ENCODE measurements around the gene PABPN1.

Gene PABPN1

GRCh38 chr14:23345987-23346692 is 24.9 kb downstream of the PABPN1 start:
- no peaks in the 10 kb centered on the region for H3K4me1 ChIP-seq
- H3K4me3 ChIP-seq (ENCODE audit: low read depth, low read length) = no peak overlapping the region
- H3K36me3 ChIP-seq = no peaks in the 10 kb centered on the region
- peak; percentile 10; the same call in 1 of the 2 replicates for TF ChIP-seq CTCF (IDR thresholded peaks at IDR 0.05; ENCODE audit: low read depth, low read length)
- no peaks in the 10 kb centered on the region for H3K9me3 ChIP-seq
- H3K27me3 ChIP-seq = no peaks in the 10 kb centered on the region; the same call in 1 of the 2 replicates
- DNase-seq = no peak

GRCh38 chr14:23346693-23347405 is 25.6 kb downstream of the PABPN1 start:
- no peak overlapping the region for H3K4me3 ChIP-seq (ENCODE audit: low read depth, low read length)
- no peaks in the 10 kb centered on the region for H3K9me3 ChIP-seq
- H3K4me1 ChIP-seq = peaks cover 3% of the 10 kb centered on the region; the same call in 1 of the 2 replicates
- TF ChIP-seq CTCF (IDR thresholded peaks at IDR 0.05; ENCODE audit: low read depth, low read length) = no peak
- H3K27me3 ChIP-seq = no peaks in the 10 kb centered on the region; the same call in 1 of the 2 replicates
- DNase-seq = no peak
- no peaks in the 10 kb centered on the region for H3K36me3 ChIP-seq

GRCh38 chr14:23347406-23348296 is 26.4 kb downstream of the PABPN1 start:
- H3K4me3 ChIP-seq (ENCODE audit: low read depth, low read length) = no peak overlapping the region
- TF ChIP-seq CTCF (IDR thresholded peaks at IDR 0.05; ENCODE audit: low read depth, low read length) = no peak

GRCh38 chr14:23348297-23348655 is 27.0 kb downstream of the PABPN1 start:
- no peaks in the 10 kb centered on the region for H3K27me3 ChIP-seq
- no peaks in the 10 kb centered on the region for H3K36me3 ChIP-seq
- peaks cover 3% of the 10 kb centered on the region; the same call in 1 of the 2 replicates for H3K4me1 ChIP-seq
- TF ChIP-seq CTCF (IDR thresholded peaks at IDR 0.05; ENCODE audit: low read depth, low read length) = no peak
- H3K4me3 ChIP-seq (ENCODE audit: low read depth, low read length) = no peak overlapping the region
- H3K9me3 ChIP-seq = no peaks in the 10 kb centered on the region
- DNase-seq = no peak

More at GRCh38 chr14:23347406-23348296, 26.4 kb downstream of the PABPN1 start:
- Histone ChIP-seq H3K4me1 (peaks cover 3% of the 10 kb centered on the region; the same call in 1 of the 2 replicates), H3K9me3 (no peaks in the 10 kb centered on the region), H3K36me3 (no peaks in the 10 kb centered on the region), H3K27me3 (no peaks in the 10 kb centered on the region; the same call in 1 of the 2 replicates)
- DNase-seq = no peak

- no peak for DNase-seq
- Histone ChIP-seq H3K36me3 (no peaks in the 10 kb centered on the region), H3K9me3 (no peaks in the 10 kb centered on the region), H3K4me1 (peaks cover 3% of the 10 kb centered on the region; the same call in 1 of the 2 replicates), H3K27me3 (no peaks in the 10 kb centered on the region), H3K4me3 (ENCODE audit: low read depth, low read length) (no peak overlapping the region)
- TF ChIP-seq CTCF (IDR thresholded peaks at IDR 0.05; ENCODE audit: low read depth, low read length) = no peak
Measured at GRCh38 chr14:23349156-23349845, 28.0 kb downstream of the PABPN1 start.
